Cardiac muscle cell (in vitro differentiated cells and primary cell): ENCODE data around the gene COLQ. TPM values are rescaled to one million over a fixed set of nuclear protein-coding genes. Genes with fewer than 3 reads are reported as not detected.

ENCODE experiments used
- DNase-seq, 2 donors: peaks; one replicate each; pipeline versions ENCODE4 v3.0.0 to v3.0.0-alpha.2; 2010 to 2017; ENCODE audit warnings: low read depth in 1 of 2, low spot score in 1 of 2
- H3K27ac ChIP-seq: fragments of 200-600 bp; sonication (generic); 2 replicates; pipeline ENCODE4 v1.5.1; 2016
- H3K27me3 ChIP-seq: fragments of 200-600 bp; sonication (generic); 2 replicates; pipeline ENCODE4 v1.6.0; 2016; ENCODE audit warnings: control low read depth
- H3K36me3 ChIP-seq: fragments of 200-600 bp; sonication (generic); 2 replicates; pipeline ENCODE4 v1.5.1; 2016; ENCODE audit warnings: control low read depth
- H3K4me1 ChIP-seq: fragments of 200-600 bp; sonication (generic); 2 replicates; pipeline ENCODE4 v1.8.1; 2017; ENCODE audit warnings: low read depth, mild to moderate bottlenecking, mixed run types
- H3K4me3 ChIP-seq: fragments of 200-600 bp; sonication (generic); 2 replicates; pipeline ENCODE4 v1.5.1; 2016; ENCODE audit warnings: mild to moderate bottlenecking
- H3K9me3 ChIP-seq: fragments of 200-600 bp; sonication (generic); 2 replicates; pipeline ENCODE4 v1.5.1; 2017; ENCODE audit warnings: low read depth, mild to moderate bottlenecking, control low read depth
- polyA plus RNA-seq: library from polyadenylated mRNA; unstranded; fragments of >200 nt; fragmentation: Nextera tagmentation; extraction: Ambion mirVana; gene quantifications from 2 replicates; pipeline ENCODE4 v1.2.1, GENCODE V29; 2016
- total RNA-seq: library from RNA; depleted of rRNA; stranded (reverse); fragments of >200 nt; gene quantifications from 2 replicates; pipeline ENCODE4 v1.2.3, GENCODE V29; 2016
- TF ChIP-seq, protein P1 (sequence below): IDR thresholded peaks from 2 replicates; pipeline ENCODE4 v1.5.1; 2012; ENCODE audit warnings: low read depth, mild to moderate bottlenecking, low read length

Gene COLQ
- total and polyA plus RNA-seq, 2 experiments from 2014 or later = 7.5 to 10.4 TPM

DNA sequence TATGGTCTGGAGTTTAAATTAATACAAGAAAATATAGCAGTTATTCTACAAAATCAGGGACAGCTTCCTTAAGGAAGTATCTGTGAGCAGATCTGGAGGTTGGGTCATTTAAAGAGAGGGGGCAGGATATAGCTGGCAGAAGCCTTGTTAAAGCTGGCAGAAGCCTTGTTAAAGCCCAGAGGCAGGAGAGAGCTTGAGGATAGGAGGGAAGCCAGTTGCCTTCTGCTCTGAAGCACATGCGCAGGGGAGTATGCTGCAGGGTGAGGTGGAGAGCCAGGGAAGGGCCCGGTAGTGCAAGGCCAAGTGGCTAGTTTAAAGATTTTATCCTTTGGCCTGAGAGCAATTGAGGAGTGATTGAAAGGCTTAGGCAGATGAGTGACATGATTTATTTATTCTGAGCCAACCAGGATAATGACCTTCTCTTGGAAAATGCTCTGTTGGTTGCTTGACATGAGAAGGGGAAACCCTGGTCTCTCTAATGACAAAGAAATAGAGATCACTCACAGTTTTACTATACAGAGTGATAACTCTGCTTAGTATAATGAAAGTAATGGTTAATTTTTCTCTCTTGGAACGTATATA lies 90.2 kb downstream of the COLQ start:
- H3K9me3 ChIP-seq = no peaks in the 10 kb centered on the region
- H3K27me3 ChIP-seq = no peaks in the 10 kb centered on the region
- no peak overlapping the region for H3K4me3 ChIP-seq
- peaks cover 6% of the 10 kb centered on the region for H3K4me1 ChIP-seq
- TF ChIP-seq, protein P1, sequence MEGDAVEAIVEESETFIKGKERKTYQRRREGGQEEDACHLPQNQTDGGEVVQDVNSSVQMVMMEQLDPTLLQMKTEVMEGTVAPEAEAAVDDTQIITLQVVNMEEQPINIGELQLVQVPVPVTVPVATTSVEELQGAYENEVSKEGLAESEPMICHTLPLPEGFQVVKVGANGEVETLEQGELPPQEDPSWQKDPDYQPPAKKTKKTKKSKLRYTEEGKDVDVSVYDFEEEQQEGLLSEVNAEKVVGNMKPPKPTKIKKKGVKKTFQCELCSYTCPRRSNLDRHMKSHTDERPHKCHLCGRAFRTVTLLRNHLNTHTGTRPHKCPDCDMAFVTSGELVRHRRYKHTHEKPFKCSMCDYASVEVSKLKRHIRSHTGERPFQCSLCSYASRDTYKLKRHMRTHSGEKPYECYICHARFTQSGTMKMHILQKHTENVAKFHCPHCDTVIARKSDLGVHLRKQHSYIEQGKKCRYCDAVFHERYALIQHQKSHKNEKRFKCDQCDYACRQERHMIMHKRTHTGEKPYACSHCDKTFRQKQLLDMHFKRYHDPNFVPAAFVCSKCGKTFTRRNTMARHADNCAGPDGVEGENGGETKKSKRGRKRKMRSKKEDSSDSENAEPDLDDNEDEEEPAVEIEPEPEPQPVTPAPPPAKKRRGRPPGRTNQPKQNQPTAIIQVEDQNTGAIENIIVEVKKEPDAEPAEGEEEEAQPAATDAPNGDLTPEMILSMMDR = no peak
- peaks cover 36% of the 10 kb centered on the region for H3K36me3 ChIP-seq
- no peak overlapping the region for H3K27ac ChIP-seq
- no peak for DNase-seq

GRCh38 chr3:15430624-15431023 lies 90.9 kb downstream of the COLQ start:
- DNase-seq = no peak
- Histone ChIP-seq H3K36me3 (peaks cover 29% of the 10 kb centered on the region), H3K4me3 (no peak overlapping the region), H3K4me1 (peaks cover 6% of the 10 kb centered on the region), H3K27me3 (no peaks in the 10 kb centered on the region), H3K9me3 (no peaks in the 10 kb centered on the region), H3K27ac (no peak overlapping the region)
- TF ChIP-seq, protein P1 = no peak

GRCh38 chr3:15429080-15429479 lies 92.4 kb downstream of the COLQ start:
- peaks cover 6% of the 10 kb centered on the region for H3K4me1 ChIP-seq
- no peaks in the 10 kb centered on the region for H3K9me3 ChIP-seq
- TF ChIP-seq, protein P1 = no peak
- DNase-seq = no peak
- H3K4me3 ChIP-seq = no peak overlapping the region
- no peaks in the 10 kb centered on the region for H3K27me3 ChIP-seq
- H3K27ac ChIP-seq = no peak overlapping the region
- peaks cover 23% of the 10 kb centered on the region for H3K36me3 ChIP-seq

- Histone ChIP-seq H3K27me3 (no peaks in the 10 kb centered on the region), H3K27ac (no peak overlapping the region), H3K4me3 (peak overlapping the region; percentile 95), H3K4me1 (peaks cover 6% of the 10 kb centered on the region), H3K9me3 (no peaks in the 10 kb centered on the region), H3K36me3 (peaks cover 26% of the 10 kb centered on the region)
- peak in 1 of 2 donors; percentile 61 for DNase-seq
- TF ChIP-seq, protein P1 = no peak
These were observed 93.0 kb downstream of the COLQ start for GRCh38 chr3:15428539-15428938.

DNA sequence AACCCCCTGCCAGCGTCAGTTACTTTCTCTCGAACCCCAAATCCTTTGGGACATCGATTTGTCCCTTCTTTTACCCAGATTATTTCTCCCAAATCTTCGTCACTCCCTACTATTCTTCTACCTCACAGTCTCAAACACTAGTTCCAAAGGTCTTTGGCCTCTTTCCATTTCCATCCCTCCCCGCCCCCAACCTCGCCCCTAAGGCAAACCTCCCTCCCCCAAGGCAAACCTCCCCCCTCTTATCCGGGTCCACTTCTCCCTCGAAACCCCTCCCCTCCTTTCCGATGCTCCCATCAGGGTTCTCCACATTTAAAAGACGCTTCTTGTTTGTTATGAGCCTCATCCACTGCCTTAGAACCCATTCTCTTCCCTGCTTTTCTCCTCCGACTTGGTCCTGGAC lies 93.5 kb downstream of the COLQ start:
- Histone ChIP-seq H3K9me3 (no peaks in the 10 kb centered on the region), H3K36me3 (peaks cover 31% of the 10 kb centered on the region), H3K4me1 (peaks cover 6% of the 10 kb centered on the region), H3K4me3 (peak overlapping the region; percentile 95), H3K27me3 (no peaks in the 10 kb centered on the region), H3K27ac (peak overlapping the region; percentile 81)
- no peak for DNase-seq
- TF ChIP-seq, protein P1 = no peak
